Femur (tissue), 1 donor: ENCODE results near the gene NT5C1A.
A peak's percentile ranks its signal among the peaks of the same experiment; 100 is the strongest.

Experiments
- DNase-seq: peaks from one replicate; pipeline ENCODE4 v3.0.0-alpha.2; 2017

The NT5C1A gene

DNA sequence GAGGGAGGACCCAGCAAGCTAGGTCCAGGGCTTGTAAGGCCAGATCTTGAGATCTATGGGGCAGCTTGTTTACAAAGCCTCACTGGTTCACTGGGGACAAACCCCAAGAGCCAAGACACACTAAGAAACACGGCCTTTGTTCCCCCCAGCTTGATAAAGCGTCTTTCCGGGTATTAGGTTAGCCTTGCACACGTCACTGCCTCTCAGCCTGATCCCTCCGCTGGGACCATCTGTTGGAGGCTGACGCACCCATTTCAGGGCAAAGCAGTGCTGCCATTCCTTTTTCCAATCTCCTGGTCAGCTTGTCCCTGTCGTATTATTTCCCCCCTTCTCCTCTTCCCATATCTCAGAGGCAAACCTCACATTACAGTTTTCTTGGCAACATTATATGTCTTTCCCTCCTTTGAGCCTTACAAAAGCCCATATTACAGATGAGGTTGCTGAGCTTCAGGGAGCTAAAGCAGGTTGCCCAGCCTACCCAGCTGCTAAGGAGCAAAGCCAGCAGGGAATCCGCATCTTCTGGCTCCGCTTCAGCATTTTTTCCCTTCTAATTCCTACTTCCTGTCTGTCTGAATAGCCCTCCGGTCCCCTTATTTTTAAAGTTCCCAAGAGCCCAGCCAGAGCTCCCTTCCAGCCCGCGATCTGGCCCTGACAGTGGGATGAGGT lies 36.6 kb downstream of the NT5C1A start:
- no peak for DNase-seq

DNA sequence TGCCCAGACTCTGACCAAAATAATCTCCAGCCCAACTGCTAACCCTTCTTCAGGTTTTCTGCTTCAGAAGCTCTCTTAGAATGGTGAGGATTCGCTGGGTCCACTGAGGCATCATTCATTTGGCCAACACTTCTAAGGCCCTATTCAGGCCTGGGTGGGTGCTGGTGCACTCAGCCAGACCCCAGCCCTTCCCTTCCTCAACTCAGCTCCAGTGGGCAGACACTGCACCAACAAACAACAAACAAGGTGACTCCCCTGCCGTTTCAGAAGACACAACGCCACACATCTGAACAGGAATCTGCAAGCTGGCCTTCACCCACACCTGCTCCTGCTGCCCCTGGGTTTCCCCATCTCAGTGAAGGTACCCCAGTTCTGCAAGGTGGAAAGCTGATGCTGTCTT lies 38.5 kb downstream of the NT5C1A start:
- DNase-seq: no peak

DNA sequence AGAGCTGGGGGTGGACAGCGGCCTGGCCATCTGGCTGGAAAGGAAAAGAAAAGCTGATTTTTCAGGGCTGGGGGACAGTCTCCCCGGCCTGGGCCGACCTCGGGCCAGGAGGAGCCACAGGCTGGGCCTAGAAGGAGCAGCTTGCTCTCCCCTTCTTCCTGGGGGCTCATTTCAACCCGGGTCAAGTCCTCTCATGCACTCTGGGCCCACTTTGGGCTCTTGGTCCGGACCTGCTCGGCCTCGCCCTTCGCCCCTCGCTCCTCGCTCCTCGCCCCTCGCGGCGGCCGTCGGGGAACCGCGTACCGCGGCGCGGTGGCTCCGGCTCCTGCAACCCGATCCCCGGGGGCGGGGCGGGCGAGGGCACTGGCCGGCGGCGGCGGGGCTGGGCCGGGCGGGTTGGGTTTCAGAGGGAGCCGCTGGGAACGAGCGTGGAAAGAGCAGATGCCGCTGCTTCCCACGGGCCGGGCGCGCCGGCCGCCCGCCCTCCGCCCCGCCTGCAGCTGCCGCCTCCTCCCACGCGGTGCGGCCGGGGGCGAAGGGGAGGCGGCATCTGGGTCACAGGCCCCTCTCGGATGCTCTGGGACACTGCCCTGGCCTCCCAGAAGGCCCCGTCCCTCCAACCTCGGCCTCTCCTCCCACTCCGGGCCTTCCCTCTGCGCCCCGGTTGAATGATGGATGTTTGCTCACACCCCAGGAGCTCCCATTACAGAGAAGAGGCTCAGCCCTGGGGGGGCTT lies 39.1 kb downstream of the NT5C1A start:
- DNase-seq: peak; percentile 84

DNA sequence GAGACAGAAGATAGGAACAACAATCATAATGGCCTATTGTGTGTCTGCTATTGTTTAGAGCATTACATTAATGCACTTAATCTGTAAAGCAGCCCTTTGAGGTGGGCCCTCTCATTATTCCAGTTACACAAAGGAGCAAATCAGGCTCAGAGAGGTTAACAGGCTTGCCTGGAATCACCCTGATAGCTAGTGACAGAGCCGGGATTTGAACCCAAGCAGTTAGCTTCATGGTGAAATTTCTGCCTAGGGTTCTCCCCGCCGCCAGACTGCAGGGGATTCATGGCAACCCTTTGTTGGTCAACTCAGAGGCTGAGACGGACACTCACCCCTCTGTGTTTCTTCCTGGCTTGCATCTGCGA lies 39.6 kb downstream of the NT5C1A start:
- DNase-seq: no peak

DNA sequence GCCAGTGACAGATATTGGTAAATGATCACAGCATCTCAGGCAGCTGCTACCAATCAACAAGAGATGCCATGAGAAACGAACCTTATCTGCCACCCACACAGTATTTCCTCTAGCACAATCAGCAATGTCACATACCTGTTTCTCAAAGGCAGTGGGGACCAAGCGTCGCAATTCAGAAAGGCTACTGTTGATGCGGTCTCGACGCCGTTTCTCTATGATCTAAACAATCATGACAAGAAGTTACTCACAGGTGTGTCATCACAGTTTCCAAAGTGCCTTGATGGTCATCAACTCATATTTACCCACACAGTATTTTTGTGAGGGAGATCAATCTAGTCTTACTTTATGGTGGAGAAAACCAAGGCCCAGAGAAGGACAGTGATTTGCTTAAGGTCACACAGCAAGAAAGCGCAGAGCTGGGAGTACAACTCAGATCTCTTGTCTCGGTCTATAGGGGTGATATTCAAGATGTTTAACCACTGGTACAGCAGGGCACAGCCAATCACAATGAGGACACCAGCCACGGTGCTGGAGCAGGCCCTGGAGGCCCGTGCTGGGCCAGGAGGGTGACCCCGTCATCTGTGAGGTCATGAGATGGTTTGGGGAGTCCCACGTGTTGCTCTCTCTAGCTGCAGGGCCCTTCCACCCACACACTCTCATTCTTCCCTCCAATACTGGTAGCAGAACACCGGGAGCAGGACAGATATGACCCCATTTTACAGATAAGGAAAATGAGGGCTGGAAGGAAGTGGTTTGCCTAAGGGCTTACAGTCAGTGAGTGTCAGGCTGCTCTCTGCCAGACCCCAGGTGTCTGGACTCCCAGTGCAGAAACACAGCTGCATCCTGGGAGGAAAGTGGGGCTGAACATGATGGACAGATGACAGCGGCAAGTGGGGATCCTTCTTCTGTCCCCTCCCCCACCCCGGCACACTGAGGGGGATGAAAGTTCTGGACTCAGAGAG lies 40.3 kb downstream of the NT5C1A start:
- no peak for DNase-seq

DNA sequence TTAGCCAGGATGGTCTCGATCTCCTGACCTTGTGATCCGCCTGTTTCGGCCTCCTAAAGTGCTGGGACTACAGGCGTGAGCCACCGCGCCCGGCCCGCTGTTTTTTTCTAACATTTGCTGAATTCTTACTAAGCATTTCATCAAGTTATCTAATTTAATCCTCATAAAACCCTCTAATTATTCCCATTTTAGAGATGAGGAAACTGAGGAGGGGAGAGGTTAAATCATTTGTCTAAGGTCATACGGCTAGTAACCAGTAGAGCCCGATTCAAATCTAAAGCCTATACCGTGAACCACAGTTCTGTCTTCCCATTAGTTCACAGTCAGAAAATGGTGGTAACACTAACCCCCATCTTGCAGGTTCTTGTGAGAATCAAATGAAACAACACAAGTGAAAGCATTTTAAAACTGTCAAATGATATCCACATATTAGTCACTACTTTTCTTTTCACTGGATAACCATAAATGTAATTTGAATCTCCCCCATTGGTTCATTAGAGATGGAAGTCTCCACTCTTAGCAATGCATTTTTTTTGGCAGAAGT lies 43.0 kb downstream of the NT5C1A start:
- DNase-seq: no peak

DNA sequence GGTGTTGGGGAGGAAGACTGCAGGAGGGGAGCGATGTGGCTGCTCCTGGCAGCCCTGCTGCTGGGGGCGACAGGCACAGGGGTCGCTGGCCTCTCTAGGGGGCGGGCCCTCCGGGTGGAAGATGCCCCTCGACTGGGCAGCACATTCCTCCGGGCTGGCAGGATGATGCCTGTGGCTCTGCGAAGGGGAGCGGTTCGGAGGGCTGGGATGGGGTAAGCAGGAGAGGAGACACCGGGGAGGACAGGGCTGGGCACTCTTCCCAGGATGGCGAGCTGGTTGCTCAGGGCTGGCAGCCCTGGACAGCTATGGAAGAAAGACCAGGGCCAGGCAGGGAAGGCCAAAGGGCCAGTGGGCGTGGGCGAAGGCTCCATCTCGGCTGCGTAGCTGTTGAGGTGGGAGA lies 45.3 kb downstream of the NT5C1A start:
- no peak for DNase-seq

DNA sequence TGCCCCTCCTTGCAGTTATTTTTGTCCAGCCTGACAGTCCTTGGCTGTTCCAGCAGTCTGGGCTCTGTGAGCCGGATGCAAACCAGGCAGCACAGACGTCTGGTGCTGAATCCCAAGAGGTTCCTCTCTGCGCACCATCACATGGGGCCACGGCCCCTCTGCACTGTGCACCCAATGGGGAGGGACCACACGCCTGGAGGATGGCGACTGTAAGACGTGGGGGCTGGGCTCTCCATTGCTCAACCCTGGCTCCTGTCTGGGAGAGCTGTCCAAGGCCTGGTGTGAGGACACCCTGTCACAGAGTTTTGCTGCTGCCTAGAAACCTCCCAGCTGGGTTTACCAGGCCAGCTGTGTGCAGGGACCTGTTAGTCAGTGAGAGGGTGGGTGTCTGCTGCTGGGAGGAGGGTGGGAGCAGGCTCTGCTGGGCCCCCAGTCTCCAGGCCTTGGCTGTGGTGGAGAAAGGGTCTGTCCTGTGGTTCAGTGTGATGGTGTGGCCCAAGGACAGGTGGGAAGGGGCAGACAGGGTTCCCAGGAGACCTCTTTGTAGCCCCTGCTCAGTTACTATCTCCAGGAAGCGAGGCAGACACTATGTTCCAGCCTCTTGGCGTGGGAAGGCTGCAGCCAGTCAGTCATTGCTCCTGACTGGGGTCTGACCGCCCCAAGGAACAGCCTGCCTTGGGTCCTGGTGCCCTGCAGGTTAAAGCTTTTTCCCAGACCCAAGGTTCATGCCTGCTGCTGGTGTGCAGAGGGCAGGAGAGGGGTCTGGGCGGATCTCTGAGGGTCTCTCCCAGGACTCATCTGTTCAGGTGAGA lies 46.2 kb downstream of the NT5C1A start:
- DNase-seq: no peak

DNA sequence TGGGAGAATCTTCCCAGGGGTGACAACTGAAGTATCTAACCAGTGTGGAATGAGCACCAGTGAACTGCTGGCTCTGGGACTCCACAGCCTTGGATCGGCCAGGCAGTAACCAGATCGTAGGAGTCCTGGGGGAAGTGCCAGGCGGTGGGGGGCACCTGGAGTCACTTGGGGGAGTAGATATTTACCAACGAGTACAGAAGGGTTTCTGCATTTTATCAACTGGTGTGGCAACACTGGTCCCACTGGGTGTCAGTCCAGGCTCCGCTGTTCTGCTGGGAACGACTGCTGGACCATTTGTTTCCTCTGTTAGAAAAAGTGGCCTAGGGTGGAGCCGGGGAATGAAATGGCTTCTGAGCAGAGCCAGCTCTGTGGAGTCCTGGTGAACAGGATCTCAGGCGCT lies 46.9 kb downstream of the NT5C1A start:
- DNase-seq: no peak

DNA sequence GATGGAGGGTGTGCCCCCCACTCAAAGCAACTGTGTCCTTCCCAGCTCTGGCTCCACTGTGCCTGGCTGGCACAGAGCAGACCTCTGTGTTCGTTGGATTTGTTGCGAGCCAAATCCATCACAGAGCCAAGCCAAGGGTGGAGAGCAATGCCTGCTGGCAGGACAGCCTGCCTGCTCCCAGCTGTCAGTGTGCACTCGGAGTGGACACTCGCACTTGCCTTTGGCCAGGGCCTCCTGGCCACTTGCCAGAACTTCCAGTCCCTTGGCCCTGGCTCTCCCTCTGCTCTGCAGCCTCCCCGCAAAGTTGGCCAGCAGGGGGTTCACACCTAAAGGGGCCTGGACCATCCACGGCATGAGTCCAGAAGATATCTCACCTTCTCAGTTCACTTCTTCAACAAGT lies 48.9 kb downstream of the NT5C1A start:
- DNase-seq: peak; percentile 71

DNA sequence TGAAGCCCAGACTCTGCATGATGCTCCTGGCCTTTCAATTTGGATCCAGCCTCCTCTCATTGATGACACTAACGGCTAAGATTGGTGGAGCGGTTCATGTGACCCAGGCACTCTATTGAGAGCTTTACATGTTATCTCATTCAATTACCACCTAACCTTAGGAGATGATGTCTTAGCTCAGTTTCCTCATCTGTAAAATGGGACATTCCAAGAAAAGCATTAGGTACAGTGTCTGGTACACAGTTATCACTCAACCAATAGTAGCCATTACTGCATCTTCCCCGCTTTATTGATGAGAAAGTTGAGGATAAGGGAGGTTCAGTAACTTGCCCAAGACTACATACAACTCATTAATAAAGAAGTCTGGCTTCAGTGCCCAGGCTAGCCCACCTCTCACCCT lies 49.5 kb downstream of the NT5C1A start:
- DNase-seq: no peak

DNA sequence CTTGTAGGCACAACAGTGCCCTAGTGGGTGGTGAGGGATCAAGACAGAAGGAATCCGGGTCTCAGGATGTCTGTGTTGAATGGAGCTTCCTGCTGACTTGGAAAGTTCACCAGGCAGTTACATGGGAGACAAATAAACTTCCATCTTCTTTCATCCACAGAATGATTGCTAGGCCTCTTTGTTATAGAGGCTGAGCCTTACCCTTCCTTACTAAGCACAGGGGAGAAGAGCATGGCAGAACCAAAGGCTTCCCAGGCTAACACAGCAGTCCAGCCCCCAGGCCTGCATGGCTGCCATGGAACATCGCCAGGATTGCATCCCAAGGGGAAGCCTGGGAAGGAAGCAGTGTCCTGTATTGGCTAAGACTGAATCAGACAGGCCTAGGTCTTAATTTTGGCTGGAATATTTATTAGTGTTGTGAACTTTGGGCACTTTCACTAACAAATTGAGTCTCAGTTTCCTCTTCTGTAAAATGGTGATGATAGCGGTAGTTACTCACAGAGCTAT lies 51.2 kb downstream of the NT5C1A start:
- no peak for DNase-seq

DNA sequence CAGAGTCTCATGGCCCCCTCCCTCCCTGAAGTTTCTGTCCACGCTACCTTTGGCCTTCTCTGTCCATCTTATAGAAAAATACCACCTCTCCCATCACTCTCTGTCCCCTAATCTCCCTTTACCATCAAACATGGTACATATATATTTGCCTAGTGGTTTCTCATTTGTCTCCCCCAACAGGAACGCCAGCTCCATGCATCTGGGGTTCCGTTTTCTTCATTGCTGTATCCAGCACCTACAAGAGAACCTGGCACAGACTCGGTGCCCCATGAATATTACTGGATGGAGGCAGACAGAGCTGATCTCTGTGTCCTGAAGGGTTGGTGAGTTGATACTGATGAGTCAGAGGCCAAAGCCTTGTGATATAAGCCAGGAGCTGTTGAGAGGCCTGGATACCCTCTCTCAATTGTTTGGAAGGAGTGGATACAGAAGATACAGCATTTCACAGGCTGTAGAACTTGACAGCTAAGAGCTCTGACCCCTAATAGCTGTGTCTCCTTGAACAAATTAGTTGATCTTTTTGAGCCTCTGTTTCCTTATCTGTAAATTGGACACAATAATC lies 54.3 kb downstream of the NT5C1A start:
- no peak for DNase-seq

DNA sequence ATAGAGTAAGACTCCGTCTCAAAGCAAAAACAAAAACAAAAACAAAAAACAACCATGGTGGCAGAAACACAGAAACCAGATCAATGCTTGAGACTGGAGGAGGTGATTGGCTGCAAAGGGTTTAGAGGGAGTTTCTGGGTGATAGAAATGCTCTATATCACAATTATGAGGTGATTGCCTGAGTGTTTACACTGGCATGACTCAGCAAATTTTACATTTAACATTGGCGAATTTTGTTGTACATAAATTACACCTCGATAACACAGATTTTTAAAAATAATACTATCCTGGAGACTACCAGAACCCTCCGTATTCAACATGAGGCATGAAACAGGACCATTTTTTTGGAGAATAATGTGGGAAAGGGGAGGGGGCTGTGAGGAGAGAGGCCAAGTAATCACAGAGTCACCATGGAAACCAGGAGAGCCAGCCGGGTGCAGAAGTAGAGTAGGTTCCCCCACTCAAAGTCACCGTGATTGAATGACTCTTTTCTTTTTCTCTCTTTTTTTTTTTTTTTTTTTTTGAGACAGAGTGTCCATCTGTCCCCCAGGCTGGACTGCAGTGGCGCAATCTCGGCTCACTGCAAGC lies 56.7 kb downstream of the NT5C1A start:
- no peak for DNase-seq

DNA sequence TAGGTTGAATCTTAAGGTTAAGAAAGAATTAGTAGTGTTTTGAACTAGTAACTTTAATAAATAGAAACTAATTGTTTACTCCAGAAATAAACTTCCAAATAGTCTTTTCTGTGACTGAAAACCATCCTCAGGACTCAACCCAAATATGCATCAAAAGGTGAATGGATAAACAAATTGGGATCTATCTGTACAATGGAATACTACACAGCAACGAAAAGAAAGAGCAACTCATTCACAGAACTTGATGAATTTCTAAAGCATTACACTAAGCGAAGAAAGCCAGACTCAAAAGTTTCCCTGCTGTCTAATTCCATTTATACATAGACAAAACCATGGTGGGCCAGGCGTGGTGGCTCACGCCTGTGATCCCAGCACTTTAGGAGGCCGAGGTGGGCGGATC lies 57.4 kb downstream of the NT5C1A start:
- no peak for DNase-seq

DNA sequence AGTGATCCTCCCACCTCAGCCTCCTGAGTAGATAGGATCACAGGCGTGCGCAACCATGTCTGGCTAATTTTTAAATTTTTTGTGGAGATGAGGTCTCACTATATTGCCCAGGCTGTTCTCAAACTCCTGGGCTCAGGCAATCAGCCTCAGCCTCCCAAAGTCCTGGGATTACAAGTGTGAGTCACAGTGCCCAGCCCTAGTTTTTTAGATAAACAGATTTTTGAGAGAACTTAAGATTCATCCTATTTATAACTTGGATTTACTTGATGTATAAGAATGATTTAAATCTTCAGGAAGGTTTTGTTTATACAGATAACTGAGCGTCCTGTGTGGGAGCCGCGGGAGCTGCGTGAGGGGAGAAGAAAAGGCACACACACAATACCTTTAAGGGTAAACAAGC lies 58.7 kb downstream of the NT5C1A start:
- DNase-seq: no peak

DNA sequence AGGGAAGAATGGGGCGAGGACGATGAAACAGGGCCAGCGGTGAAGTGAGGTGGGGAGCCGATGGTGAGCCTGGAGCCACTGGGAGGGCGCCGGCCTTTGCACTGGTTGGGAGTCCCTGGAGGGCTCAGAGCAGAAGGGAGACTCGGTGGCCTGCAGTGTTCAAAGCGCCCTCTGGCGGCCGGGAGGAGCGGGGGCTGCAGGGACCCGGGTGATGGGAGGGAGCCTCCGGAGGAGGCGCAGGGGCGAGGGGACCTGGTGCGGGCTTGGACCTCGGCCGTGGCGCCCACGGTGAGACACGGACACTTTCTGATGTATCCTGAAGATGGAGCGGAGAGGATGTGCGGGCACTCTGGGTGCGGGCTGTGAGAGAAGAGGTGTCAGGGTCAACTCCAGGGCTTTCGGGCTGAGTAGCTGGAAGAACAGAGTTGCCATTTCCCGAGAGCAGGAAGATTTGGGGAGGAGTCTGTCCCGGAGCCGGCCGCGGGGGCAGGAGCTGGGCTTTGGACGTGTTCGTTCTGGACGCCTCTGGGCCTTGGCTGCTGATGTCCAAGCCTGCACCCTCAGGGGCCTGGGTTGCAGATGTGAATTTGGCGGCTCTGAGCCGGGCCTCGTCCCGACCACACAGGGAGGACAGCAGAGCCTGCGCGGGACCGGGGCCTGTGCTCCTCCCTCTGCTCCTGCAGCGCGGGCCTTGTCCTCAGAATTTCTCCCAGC lies 62.1 kb downstream of the NT5C1A start:
- DNase-seq: peak; percentile 53
